Neural progenitor cell (in vitro differentiated cells): ENCODE measurements around the gene APBB1. TPM values are rescaled to one million over a fixed set of nuclear protein-coding genes. Genes with fewer than 3 reads are reported as not detected.

Experiments used
- DNase-seq: peaks from one replicate; pipeline ENCODE4 v3.0.0-alpha.2; 2016; ENCODE audit warnings: low spot score
- H2AFZ ChIP-seq: fragments of 200-600 bp; sonication (generic); replicated peaks from 2 replicates; pipeline ENCODE4 v1.6.1; 2016; ENCODE audit warnings: antibody characterized with exemption
- H3F3A ChIP-seq: fragments of 200-600 bp; sonication (generic); 2 replicates; pipeline ENCODE4 v1.6.1; 2016; ENCODE audit warnings: antibody characterized with exemption, low read depth
- H3K27ac ChIP-seq: fragments of 200-600 bp; sonication (generic); 2 replicates; pipeline ENCODE4 v1.5.1; 2016; ENCODE audit warnings: mild to moderate bottlenecking
- H3K27me3 ChIP-seq: fragments of 200-600 bp; sonication (generic); 2 replicates; pipeline ENCODE4 v1.6.1; 2016; ENCODE audit warnings: mild to moderate bottlenecking, moderate library complexity
- H3K36me3 ChIP-seq: fragments of 200-600 bp; sonication (generic); 2 replicates; pipeline ENCODE4 v1.5.1; 2016
- H3K4me1 ChIP-seq: fragments of 200-600 bp; sonication (generic); 2 replicates; pipeline ENCODE4 v1.6.1; 2016; ENCODE audit warnings: mixed run types
- H3K4me2 ChIP-seq: fragments of 200-600 bp; sonication (generic); 2 replicates; pipeline ENCODE4 v1.6.1; 2016
- H3K4me3 ChIP-seq: fragments of 200-600 bp; sonication (generic); 2 replicates; pipeline ENCODE4 v1.5.1; 2016
- H3K79me2 ChIP-seq: fragments of 200-600 bp; sonication (generic); 2 replicates; pipeline ENCODE4 v1.6.1; 2016; ENCODE audit warnings: low read depth
- H3K9ac ChIP-seq: fragments of 200-600 bp; sonication (generic); 2 replicates; pipeline ENCODE4 v1.6.1; 2016
- H3K9me3 ChIP-seq: fragments of 200-600 bp; sonication (generic); 2 replicates; pipeline ENCODE4 v1.5.1; 2016; ENCODE audit warnings: low read depth
- H4K20me1 ChIP-seq: fragments of 200-600 bp; sonication (generic); 2 replicates; pipeline ENCODE4 v1.6.1; 2016; ENCODE audit warnings: low read depth
- H3K27ac Mint-ChIP-seq: 3 replicates; pipeline ENCODE4 v1.8.0; 2021; ENCODE audit warnings: mixed read lengths
- H3K27me3 Mint-ChIP-seq: 2 replicates; pipeline ENCODE4 v1.8.0; 2022; ENCODE audit warnings: low read depth, mild to moderate bottlenecking, inconsistent platforms, moderate library complexity, mixed read lengths; ENCODE audit not compliant: insufficient read depth
- H3K36me3 Mint-ChIP-seq: 3 replicates; pipeline ENCODE4 v1.8.0; 2021; ENCODE audit warnings: mixed read lengths
- H3K4me1 Mint-ChIP-seq: 3 replicates; pipeline ENCODE4 v1.8.0; 2021; ENCODE audit warnings: mixed read lengths
- H3K4me3 Mint-ChIP-seq: 3 replicates; pipeline ENCODE4 v1.8.0; 2021; ENCODE audit warnings: mild to moderate bottlenecking, moderate library complexity, mixed read lengths
- H3K9me3 Mint-ChIP-seq: 3 replicates; pipeline ENCODE4 v1.8.0; 2020; ENCODE audit warnings: mixed read lengths
- EZH2 ChIP-seq: fragments of 200-600 bp; sonication (generic); IDR thresholded peaks from 2 replicates; pipeline ENCODE4 v1.6.1; 2017; ENCODE audit warnings: antibody characterized with exemption, mild to moderate bottlenecking, moderate library complexity
- EZH2phosphoT487 ChIP-seq: fragments of 200-600 bp; sonication (generic); IDR thresholded peaks from 2 replicates; pipeline ENCODE4 v1.6.1; 2017; ENCODE audit warnings: antibody characterized with exemption
- total RNA-seq: library from RNA; depleted of rRNA; stranded (reverse); fragments of >200 nt; gene quantifications from 2 replicates; pipeline ENCODE4 v1.2.3, GENCODE V29; 2015; ENCODE audit warnings: low replicate concordance
- TF ChIP-seq, protein P1 (sequence below): fragments of 200-600 bp; sonication (generic); IDR thresholded peaks from 2 replicates; pipeline ENCODE4 v1.5.1; 2017; ENCODE audit warnings: antibody characterized with exemption, mild to moderate bottlenecking

The APBB1 gene
- total RNA-seq, 1 donor from 2014 or later = 38.5 TPM

DNA sequence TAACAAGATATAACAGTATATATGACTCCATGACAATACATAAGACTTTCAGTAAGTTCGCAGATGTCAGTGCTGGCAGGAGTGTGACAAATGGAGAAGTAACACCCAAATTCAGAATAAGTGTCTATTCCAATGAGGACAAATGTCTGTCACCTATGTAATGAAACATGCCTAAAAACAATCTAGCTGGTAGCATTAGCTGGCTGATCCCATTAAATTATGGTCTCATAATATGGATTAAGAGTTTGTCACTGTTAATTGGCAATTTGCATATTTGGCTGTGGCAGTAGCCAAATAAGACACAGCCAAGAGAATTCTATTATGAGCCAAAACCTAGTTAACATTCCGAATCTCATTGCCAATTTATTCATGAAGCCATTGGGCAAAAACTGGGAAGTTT, 68.4 kb downstream of the APBB1 start:
- Histone ChIP-seq H3K27ac (no peak overlapping the region), H3K9me3 (no peaks in the 10 kb centered on the region), H3K36me3 (no peaks in the 10 kb centered on the region), H3K79me2 (no peaks in the 10 kb centered on the region), H4K20me1 (no peaks in the 10 kb centered on the region), H3K4me3 (no peak overlapping the region), H3F3A (no peaks in the 10 kb centered on the region), H3K4me1 (no peaks in the 10 kb centered on the region), H2AFZ (no peak overlapping the region), H3K9ac (no peak overlapping the region), H3K27me3 (no peaks in the 10 kb centered on the region), H3K4me2 (no peak overlapping the region)
- H3K4me1 Mint-ChIP-seq = no peaks in the 10 kb centered on the region
- no peak overlapping the region for H3K27ac Mint-ChIP-seq
- peaks cover 11% of the 10 kb centered on the region for H3K9me3 Mint-ChIP-seq
- DNase-seq = no peak
- TF ChIP-seq EZH2phosphoT487 (no peak), EZH2 (no peak)
- TF ChIP-seq, protein P1, sequence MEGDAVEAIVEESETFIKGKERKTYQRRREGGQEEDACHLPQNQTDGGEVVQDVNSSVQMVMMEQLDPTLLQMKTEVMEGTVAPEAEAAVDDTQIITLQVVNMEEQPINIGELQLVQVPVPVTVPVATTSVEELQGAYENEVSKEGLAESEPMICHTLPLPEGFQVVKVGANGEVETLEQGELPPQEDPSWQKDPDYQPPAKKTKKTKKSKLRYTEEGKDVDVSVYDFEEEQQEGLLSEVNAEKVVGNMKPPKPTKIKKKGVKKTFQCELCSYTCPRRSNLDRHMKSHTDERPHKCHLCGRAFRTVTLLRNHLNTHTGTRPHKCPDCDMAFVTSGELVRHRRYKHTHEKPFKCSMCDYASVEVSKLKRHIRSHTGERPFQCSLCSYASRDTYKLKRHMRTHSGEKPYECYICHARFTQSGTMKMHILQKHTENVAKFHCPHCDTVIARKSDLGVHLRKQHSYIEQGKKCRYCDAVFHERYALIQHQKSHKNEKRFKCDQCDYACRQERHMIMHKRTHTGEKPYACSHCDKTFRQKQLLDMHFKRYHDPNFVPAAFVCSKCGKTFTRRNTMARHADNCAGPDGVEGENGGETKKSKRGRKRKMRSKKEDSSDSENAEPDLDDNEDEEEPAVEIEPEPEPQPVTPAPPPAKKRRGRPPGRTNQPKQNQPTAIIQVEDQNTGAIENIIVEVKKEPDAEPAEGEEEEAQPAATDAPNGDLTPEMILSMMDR = no peak
- H3K4me3 Mint-ChIP-seq = no peak overlapping the region
- H3K36me3 Mint-ChIP-seq = peaks cover 1% of the 10 kb centered on the region
- H3K27me3 Mint-ChIP-seq = peaks cover 6% of the 10 kb centered on the region

DNA sequence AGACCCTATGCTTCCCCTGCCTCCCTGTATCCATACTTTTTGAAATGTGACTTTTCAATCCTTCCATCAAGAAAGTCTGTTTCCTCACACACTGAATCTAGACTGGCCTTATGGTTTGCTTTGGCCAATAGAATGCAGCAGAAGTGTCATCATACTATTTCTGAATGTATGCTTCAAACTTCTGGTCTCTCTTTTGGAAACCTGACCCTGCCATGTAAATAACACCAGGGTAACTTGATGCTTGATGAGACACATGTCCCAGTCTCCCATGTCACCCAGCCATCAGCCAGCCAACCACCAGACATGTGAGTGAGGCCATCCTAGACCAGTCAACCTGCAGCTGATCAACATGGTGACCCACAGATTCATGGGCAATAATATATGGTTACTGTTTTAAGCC, 68.9 kb downstream of the APBB1 start:
- Histone ChIP-seq H3K36me3 (no peaks in the 10 kb centered on the region), H3K9ac (no peak overlapping the region), H3K79me2 (no peaks in the 10 kb centered on the region), H3K27me3 (no peaks in the 10 kb centered on the region), H3K9me3 (no peaks in the 10 kb centered on the region), H3K4me3 (no peak overlapping the region), H3F3A (no peaks in the 10 kb centered on the region), H3K27ac (no peak overlapping the region), H2AFZ (no peak overlapping the region), H4K20me1 (no peaks in the 10 kb centered on the region), H3K4me2 (no peak overlapping the region), H3K4me1 (no peaks in the 10 kb centered on the region)
- Mint-ChIP-seq H3K4me3 (no peak overlapping the region), H3K27me3 (peaks cover 6% of the 10 kb centered on the region), H3K36me3 (peaks cover 1% of the 10 kb centered on the region), H3K27ac (no peak overlapping the region), H3K4me1 (no peaks in the 10 kb centered on the region), H3K9me3 (peaks cover 11% of the 10 kb centered on the region)
- TF ChIP-seq EZH2phosphoT487 (no peak), EZH2 (no peak)
- TF ChIP-seq, protein P1 = no peak
- DNase-seq = no peak

DNA sequence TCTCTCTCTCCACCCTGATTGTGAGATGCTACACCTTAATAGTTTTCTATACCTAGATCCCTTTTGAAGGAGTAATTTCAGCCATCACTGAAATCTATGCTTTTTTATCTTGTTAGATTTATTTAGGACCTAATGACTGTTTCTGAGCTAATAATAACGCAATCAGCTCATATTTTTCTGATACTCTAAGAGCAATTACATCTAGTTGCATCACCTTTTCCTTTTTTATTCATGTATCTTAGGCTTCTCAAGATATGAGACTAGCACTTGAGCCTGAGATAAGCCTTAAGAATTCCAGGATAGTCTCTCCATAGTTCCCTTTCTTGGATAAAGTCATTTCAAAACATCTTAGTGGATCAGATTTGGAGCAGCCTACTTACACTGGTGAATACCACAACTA, 73.5 kb downstream of the APBB1 start:
- Mint-ChIP-seq H3K27me3 (peaks cover 3% of the 10 kb centered on the region), H3K36me3 (peaks cover 1% of the 10 kb centered on the region), H3K4me3 (no peak overlapping the region), H3K4me1 (no peaks in the 10 kb centered on the region), H3K27ac (no peak overlapping the region), H3K9me3 (peaks cover 11% of the 10 kb centered on the region)
- no peaks in the 10 kb centered on the region for H3K4me1 ChIP-seq
- no peak overlapping the region for H3K4me3 ChIP-seq
- no peak overlapping the region for H3K9ac ChIP-seq
- H4K20me1 ChIP-seq = no peaks in the 10 kb centered on the region
- H3K79me2 ChIP-seq = no peaks in the 10 kb centered on the region
- H3K4me2 ChIP-seq = no peak overlapping the region
- no peak for DNase-seq
- no peak for TF ChIP-seq EZH2phosphoT487
- TF ChIP-seq EZH2 = no peak
- TF ChIP-seq, protein P1 = no peak
- no peak overlapping the region for H2AFZ ChIP-seq
- no peaks in the 10 kb centered on the region for H3K9me3 ChIP-seq
- H3F3A ChIP-seq = no peaks in the 10 kb centered on the region
- no peak overlapping the region for H3K27ac ChIP-seq
- no peaks in the 10 kb centered on the region for H3K36me3 ChIP-seq
- no peaks in the 10 kb centered on the region for H3K27me3 ChIP-seq

Other genes with a start within 250 kb of the APBB1 start
- not detected in 2 replicates for gene OR52B2, start 248.8 kb downstream of the APBB1 start, total RNA-seq
- gene OR52W1, start 219.9 kb downstream of the APBB1 start, total RNA-seq = not detected in 2 replicates
- gene C11orf42, start 213.5 kb downstream of the APBB1 start, total RNA-seq = not detected in 2 replicates
- 12.0 and 38.7 TPM in 2 replicates for gene FHIP1B, start 184.5 kb downstream of the APBB1 start, total RNA-seq
- 0.15 TPM in 1 of 2 replicates, not detected in the other for gene CNGA4, start 180.0 kb downstream of the APBB1 start, total RNA-seq
- gene CCKBR, start 159.3 kb downstream of the APBB1 start, total RNA-seq = 8.2 and 14.3 TPM in 2 replicates
- 2.9 and 12.2 TPM in 2 replicates for gene CAVIN3, start 98.6 kb downstream of the APBB1 start, total RNA-seq
- gene SMPD1, start 28.6 kb downstream of the APBB1 start, total RNA-seq = 9.4 and 11.3 TPM in 2 replicates
- 0.56 TPM in 2 replicates for gene HPX, start 21.9 kb upstream of the APBB1 start, total RNA-seq
- 16.1 and 19.9 TPM in 2 replicates for gene TRIM3, start 54.8 kb upstream of the APBB1 start, total RNA-seq
- 40.2 and 50.5 TPM in 2 replicates for gene ARFIP2, start 62.2 kb upstream of the APBB1 start, total RNA-seq
- gene TIMM10B, start 62.4 kb upstream of the APBB1 start, total RNA-seq = 37.2 and 39.8 TPM in 2 replicates
- 5.0 and 8.6 TPM in 2 replicates for gene DNHD1, start 78.2 kb upstream of the APBB1 start, total RNA-seq
- 12.3 and 16.0 TPM in 2 replicates for gene RRP8, start 184.5 kb upstream of the APBB1 start, total RNA-seq
- 85.6 and 98.7 TPM in 2 replicates for gene ILK, start 184.7 kb upstream of the APBB1 start, total RNA-seq
- gene TAF10, start 193.1 kb upstream of the APBB1 start, total RNA-seq = 34.1 and 58.0 TPM in 2 replicates
- 9.9 and 28.8 TPM in 2 replicates for gene TPP1, start 200.3 kb upstream of the APBB1 start, total RNA-seq
- gene DCHS1, start 236.7 kb upstream of the APBB1 start, total RNA-seq = 4.5 and 9.0 TPM in 2 replicates